AG04450 (cell line): Measurements from ENCODE around the gene DYSF. TPM values are rescaled to one million over a fixed set of nuclear protein-coding genes. Genes with fewer than 3 reads are reported as not detected.

Experiments used
- CTCF ChIA-PET: fragments of 300-600, 350-600 bp; formaldehyde crosslinking; extraction: SDS; loops from one replicate; lab custom pipeline; 2022; ENCODE audit warnings: antibody characterized with exemption, inconsistent platforms; lab: Charles Lee
- POLR2A ChIA-PET: fragments of 350-600 bp; formaldehyde crosslinking; extraction: SDS; loops from one replicate; lab custom pipeline; 2021; ENCODE audit warnings: antibody characterized with exemption, inconsistent platforms; lab: Yijun Ruan, JAX
- DNase-seq: peaks from one replicate; pipeline ENCODE4 v3.0.0-alpha.2; 2011; ENCODE audit warnings: low read depth, low spot score
- H3K27ac ChIP-seq: one replicate; pipeline ENCODE4 v1.5.1; 2012; ENCODE audit warnings: low read depth, low read length, control low read depth
- H3K27me3 ChIP-seq: one replicate; pipeline ENCODE4 v1.6.0; 2012; ENCODE audit warnings: low read length; ENCODE audit not compliant: control insufficient read depth, insufficient read depth
- H3K4me3 ChIP-seq: 2 replicates; pipeline ENCODE4 v1.5.1; 2011; ENCODE audit warnings: mild to moderate bottlenecking, low read depth, low read length, control low read depth
- H3K9me3 ChIP-seq: 2 replicates; pipeline ENCODE4 v1.5.1; 2012; ENCODE audit warnings: low read length; ENCODE audit not compliant: control insufficient read depth, insufficient read depth
- polyA plus RNA-seq: library from polyadenylated mRNA; depleted of rRNA; stranded (reverse); fragments of >200 nt; gene quantifications from 2 replicates; pipeline ENCODE4 v1.2.3, GENCODE V29; 2011
- TF ChIP-seq, protein P1 (sequence below): IDR thresholded peaks from 2 replicates; pipeline ENCODE4 v1.5.1; 2011; ENCODE audit warnings: low read depth, low read length, control low read depth, inconsistent platforms

Gene DYSF
- polyA plus RNA-seq, 1 experiment, result 0.07 TPM

DNA sequence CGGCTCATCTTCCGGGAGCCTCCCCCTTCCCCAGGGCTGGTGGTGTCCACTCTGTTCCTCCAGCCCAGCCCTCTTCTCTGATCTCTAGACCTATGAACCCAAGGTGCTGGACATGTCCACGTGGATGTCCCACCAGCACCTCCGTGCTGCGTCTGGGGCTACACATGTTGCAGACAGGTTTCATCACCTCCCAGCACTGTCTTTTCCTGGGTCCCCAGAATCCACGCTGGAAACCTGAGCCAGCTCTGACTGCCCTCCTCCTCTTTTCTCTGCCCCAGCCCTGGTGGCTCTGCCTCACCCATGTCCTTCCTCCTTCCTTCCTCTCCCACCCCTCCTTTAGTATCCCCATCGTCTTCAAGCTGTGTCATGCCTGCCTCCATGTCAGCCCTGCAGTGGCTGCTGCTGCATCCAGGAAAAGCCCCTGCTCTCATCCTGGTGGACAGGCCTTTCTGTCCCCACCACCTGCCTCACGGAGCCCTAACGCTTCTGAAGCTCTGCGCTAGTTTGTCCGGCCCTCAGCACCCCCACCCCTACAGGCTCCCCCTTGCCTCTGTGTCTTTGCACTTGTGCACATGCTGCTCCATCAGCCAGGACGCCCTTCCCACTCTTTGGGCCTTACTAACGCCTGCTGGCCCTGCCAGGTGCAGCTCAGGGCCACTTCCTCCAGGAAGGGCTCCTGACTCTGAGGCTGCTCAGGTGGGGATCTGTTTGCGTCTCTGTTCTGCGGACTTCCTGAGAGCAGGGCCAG lies 105.9 kb downstream of the DYSF start:
- no peak overlapping the region for H3K4me3 ChIP-seq
- H3K27ac ChIP-seq, result no peak overlapping the region
- TF ChIP-seq, protein P1, sequence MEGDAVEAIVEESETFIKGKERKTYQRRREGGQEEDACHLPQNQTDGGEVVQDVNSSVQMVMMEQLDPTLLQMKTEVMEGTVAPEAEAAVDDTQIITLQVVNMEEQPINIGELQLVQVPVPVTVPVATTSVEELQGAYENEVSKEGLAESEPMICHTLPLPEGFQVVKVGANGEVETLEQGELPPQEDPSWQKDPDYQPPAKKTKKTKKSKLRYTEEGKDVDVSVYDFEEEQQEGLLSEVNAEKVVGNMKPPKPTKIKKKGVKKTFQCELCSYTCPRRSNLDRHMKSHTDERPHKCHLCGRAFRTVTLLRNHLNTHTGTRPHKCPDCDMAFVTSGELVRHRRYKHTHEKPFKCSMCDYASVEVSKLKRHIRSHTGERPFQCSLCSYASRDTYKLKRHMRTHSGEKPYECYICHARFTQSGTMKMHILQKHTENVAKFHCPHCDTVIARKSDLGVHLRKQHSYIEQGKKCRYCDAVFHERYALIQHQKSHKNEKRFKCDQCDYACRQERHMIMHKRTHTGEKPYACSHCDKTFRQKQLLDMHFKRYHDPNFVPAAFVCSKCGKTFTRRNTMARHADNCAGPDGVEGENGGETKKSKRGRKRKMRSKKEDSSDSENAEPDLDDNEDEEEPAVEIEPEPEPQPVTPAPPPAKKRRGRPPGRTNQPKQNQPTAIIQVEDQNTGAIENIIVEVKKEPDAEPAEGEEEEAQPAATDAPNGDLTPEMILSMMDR, result no peak
- POLR2A ChIA-PET, result no interaction called here
- no peaks in the 10 kb centered on the region; the same call in 1 of the 2 replicates for H3K9me3 ChIP-seq
- peaks cover 31% of the 10 kb centered on the region for H3K27me3 ChIP-seq
- DNase-seq, result no peak
- CTCF ChIA-PET, result no interaction called here

DNA sequence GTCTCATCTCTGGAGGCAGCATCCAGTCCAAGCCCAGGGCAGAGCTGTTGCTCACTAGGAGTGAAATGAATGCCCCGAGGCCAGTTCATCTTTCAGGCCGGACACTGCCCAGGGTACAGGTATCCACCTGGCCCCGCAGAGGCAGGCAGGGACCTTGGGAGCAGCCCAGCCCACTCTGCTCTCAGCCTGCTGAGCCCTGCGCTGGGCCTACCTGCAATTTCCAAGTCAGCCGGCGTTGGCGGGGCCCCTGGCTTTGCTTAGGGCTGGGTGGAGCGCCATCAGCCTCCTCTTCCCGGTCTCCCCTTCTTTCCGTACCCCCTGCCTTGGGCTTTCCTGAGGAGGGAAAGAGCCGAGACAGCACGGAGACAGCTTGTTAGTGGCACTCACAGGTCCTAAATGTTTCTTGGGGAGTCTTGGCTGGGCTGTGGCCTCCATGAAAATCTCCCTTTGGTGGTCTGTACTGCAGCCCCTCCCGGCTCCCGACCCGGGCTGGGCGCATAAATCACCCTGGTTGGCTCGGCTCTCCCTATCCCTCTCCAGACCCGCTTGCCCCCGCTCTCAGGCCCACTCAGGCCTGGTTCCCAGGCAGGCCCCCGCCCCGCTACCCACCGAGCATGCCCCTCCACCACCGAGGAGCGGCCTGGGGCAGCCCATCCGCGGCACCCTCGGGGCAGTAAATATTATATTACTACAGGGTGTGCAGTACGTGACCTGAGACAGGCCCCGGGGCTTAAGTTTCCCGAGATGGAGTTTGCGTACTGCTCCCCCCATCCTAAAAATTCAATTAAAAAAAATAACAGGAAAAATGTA lies 106.7 kb downstream of the DYSF start:
- H3K27ac ChIP-seq, result no peak overlapping the region
- no peaks in the 10 kb centered on the region; the same call in 1 of the 2 replicates for H3K9me3 ChIP-seq
- no peak for DNase-seq
- ChIA-PET CTCF (no interaction called here), POLR2A (no interaction called here)
- TF ChIP-seq, protein P1, result no peak
- peaks cover 34% of the 10 kb centered on the region for H3K27me3 ChIP-seq
- no peak overlapping the region for H3K4me3 ChIP-seq

DNA sequence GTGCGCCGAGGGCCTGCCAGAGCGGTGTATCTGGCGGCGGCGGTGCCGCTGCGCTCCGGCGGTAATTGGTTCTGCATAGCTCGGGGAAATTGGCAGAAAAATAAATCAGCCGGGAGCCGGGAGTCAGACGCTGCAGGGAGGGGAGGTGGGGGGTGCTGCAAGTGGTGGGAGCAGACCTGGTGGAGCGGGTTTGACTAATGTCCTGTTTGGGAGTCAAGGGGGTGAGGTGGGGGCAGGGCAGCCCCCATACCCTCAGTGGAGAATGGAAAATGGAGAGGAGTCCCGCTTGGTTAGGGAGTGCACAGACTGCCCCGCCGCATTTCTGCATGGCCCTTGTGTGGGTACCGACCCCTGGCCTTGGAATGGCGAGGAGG lies 107.3 kb downstream of the DYSF start:
- TF ChIP-seq, protein P1, result no peak
- H3K4me3 ChIP-seq, result no peak overlapping the region
- H3K27ac ChIP-seq, result no peak overlapping the region
- POLR2A ChIA-PET, result no interaction called here
- H3K9me3 ChIP-seq, result no peaks in the 10 kb centered on the region; the same call in 1 of the 2 replicates
- CTCF ChIA-PET, result no interaction called here
- DNase-seq, result no peak
- H3K27me3 ChIP-seq, result peaks cover 34% of the 10 kb centered on the region

DNA sequence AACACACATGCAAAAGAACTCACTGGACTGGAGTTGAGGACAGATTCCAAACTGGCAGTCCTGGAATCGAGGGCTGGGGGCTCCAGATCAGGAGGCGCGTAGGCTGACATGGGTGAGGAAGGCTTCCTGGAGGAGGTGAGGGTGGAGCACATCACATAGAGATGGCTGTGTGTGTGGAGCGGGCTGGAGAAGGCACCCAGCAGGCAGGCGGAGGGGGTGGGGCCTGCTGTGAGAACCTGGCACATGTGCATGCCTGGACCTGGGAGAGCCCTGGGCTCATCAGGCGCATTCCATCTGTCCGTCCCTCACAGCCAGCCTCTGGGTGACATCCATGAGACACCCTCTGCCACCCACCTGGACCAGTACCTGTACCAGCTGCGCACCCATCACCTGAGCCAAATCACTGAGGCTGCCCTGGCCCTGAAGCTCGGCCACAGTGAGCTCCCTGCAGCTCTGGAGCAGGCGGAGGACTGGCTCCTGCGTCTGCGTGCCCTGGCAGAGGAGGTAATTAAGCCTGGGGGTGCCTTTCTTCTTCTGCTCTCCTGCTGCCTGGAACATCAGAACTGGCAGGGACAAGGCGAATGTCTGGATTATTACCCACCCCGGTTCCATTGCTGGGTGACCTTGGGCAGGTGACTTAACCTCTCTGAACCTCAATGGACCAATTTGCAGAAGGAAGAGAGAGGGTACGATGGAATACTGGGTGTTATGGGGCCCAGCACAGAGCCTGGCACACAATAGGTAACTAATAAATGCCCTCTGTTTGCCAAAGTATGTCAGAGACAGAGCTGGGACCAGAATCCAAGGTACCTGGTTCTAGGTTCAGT lies 108.3 kb downstream of the DYSF start:
- Histone ChIP-seq H3K27me3 (peaks cover 34% of the 10 kb centered on the region), H3K27ac (no peak overlapping the region), H3K9me3 (no peaks in the 10 kb centered on the region; the same call in 1 of the 2 replicates), H3K4me3 (no peak overlapping the region)
- ChIA-PET CTCF (no interaction called here), POLR2A (no interaction called here)
- no peak for DNase-seq
- TF ChIP-seq, protein P1, result no peak
